Neuronal stem cell (in vitro differentiated cells): ENCODE results near the gene HTR7.
A peak's percentile ranks its signal among the peaks of the same experiment; 100 is the strongest.

ENCODE experiments used
- DNase-seq: peaks from one replicate; pipeline ENCODE4 v3.0.0-alpha.2; 2013; ENCODE audit warnings: low spot score
- H2AFZ ChIP-seq: one replicate; pipeline ENCODE4 v1.6.1; 2013; ENCODE audit warnings: mild to moderate bottlenecking, low read length, inconsistent platforms
- H2AK5ac ChIP-seq: 2 replicates; pipeline ENCODE4 v1.6.1; 2013; ENCODE audit warnings: low read depth, mild to moderate bottlenecking, inconsistent platforms, low read length, moderate library complexity, mixed read lengths
- H2BK120ac ChIP-seq: 2 replicates; pipeline ENCODE4 v1.6.1; 2013; ENCODE audit warnings: low read depth, mild to moderate bottlenecking, inconsistent platforms, low read length, moderate library complexity, mixed read lengths
- H2BK12ac ChIP-seq: one replicate; pipeline ENCODE4 v1.6.1; 2013; ENCODE audit warnings: low read length, inconsistent platforms
- H2BK15ac ChIP-seq: 2 replicates; pipeline ENCODE4 v1.6.1; 2013; ENCODE audit warnings: mild to moderate bottlenecking, low read length, inconsistent platforms, mixed read lengths
- H2BK5ac ChIP-seq: one replicate; pipeline ENCODE4 v1.6.1; 2013; ENCODE audit warnings: inconsistent platforms, mild to moderate bottlenecking, low read length, moderate library complexity
- H3K14ac ChIP-seq: one replicate; pipeline ENCODE4 v1.6.1; 2013; ENCODE audit warnings: low read length, inconsistent platforms
- H3K18ac ChIP-seq: 2 replicates; pipeline ENCODE4 v1.6.1; 2013; ENCODE audit warnings: low read length, inconsistent platforms
- H3K23ac ChIP-seq: 2 replicates; pipeline ENCODE4 v1.6.1; 2013; ENCODE audit warnings: low read depth, mild to moderate bottlenecking, mixed read lengths, low read length, inconsistent platforms; ENCODE audit not compliant: poor library complexity
- H3K27ac ChIP-seq: replicated peaks from 3 replicates; pipeline ENCODE4 v1.5.1; 2013; ENCODE audit warnings: low read length, inconsistent platforms
- H3K27me3 ChIP-seq, 3 experiments: 2 replicates each; pipeline ENCODE4 v1.6.1; 2013; ENCODE audit warnings: low read length in 3 of 3, mild to moderate bottlenecking in 2 of 3, inconsistent platforms in 1 of 3, low read depth in 1 of 3, mixed read lengths in 1 of 3, moderate library complexity in 1 of 3; ENCODE audit not compliant: control insufficient read depth in 3 of 3, insufficient read depth in 3 of 3
- H3K36me3 ChIP-seq, 2 donors: replicated peaks in 1 of 2; 2 replicates each; pipeline ENCODE4 v1.6.1; 2013; ENCODE audit warnings: low read length in 2 of 2; ENCODE audit not compliant: control insufficient read depth in 2 of 2, insufficient read depth in 2 of 2
- H3K4ac ChIP-seq: 2 replicates; pipeline ENCODE4 v1.6.1; 2013; ENCODE audit warnings: inconsistent platforms, mild to moderate bottlenecking, low read length, moderate library complexity
- H3K4me1 ChIP-seq, 2 donors: 1 replicate in 1 of 2; 2 replicates in 1 of 2; pipeline ENCODE4 v1.6.1; 2013; ENCODE audit warnings: low read length in 2 of 2, low read depth in 1 of 2; ENCODE audit not compliant: control insufficient read depth in 2 of 2, insufficient read depth in 1 of 2
- H3K4me2 ChIP-seq: one replicate; pipeline ENCODE4 v1.6.1; 2013; ENCODE audit warnings: mild to moderate bottlenecking, low read length, inconsistent platforms; ENCODE audit not compliant: insufficient read depth, poor library complexity, severe bottlenecking
- H3K4me3 ChIP-seq, 2 donors: 2 replicates each; pipeline ENCODE4 v1.5.1; 2013; ENCODE audit warnings: low read length in 2 of 2, mild to moderate bottlenecking in 2 of 2, inconsistent platforms in 1 of 2, moderate library complexity in 1 of 2
- H3K79me1 ChIP-seq: one replicate; pipeline ENCODE4 v1.6.1; 2013; ENCODE audit warnings: low read depth, mild to moderate bottlenecking, inconsistent platforms, low read length, moderate library complexity
- H3K9ac ChIP-seq: one replicate; pipeline ENCODE4 v1.6.1; 2013; ENCODE audit warnings: mild to moderate bottlenecking, low read depth, low read length, inconsistent platforms; ENCODE audit not compliant: poor library complexity
- H3K9me3 ChIP-seq, 2 donors: replicated peaks in 1 of 2; 2 replicates each; pipeline versions ENCODE3 to v1.6.1; 2013; ENCODE audit warnings: low read length in 2 of 2, mild to moderate bottlenecking in 2 of 2, inconsistent platforms in 1 of 2, low read depth in 1 of 2, mixed read lengths in 1 of 2, moderate library complexity in 1 of 2; ENCODE audit not compliant: control insufficient read depth in 2 of 2, insufficient read depth in 1 of 2
- H4K8ac ChIP-seq: one replicate; pipeline ENCODE4 v1.6.1; 2013; ENCODE audit warnings: low read depth, mild to moderate bottlenecking, inconsistent platforms, low read length, moderate library complexity
- H4K91ac ChIP-seq: one replicate; pipeline ENCODE4 v1.6.1; 2013; ENCODE audit warnings: low read length, low read depth, mild to moderate bottlenecking, inconsistent platforms; ENCODE audit not compliant: poor library complexity
- WGBS, 2 donors: extraction: QIAGEN DNeasy Blood & Tissue Kit; methylation state at CpG; one replicate each; pipeline ENCODE4 v1.1.7; 2013; ENCODE audit warnings: missing lambda C conversion rate in 2 of 2, mixed read lengths in 1 of 2; ENCODE audit not compliant: insufficient read length in 2 of 2, insufficient replicate concordance in 1 of 2; ENCODE audit errors: extremely low coverage in 2 of 2; 5-methylcytosine and 5-hydroxymethylcytosine counted together

HTR7 gene

GRCh38 chr10:90790422-90790821, 67.4 kb downstream of the HTR7 start:
- Histone ChIP-seq H3K9me3 (no peaks in the 10 kb centered on the region), H3K14ac (no peak overlapping the region), H2BK5ac (no peak overlapping the region), H3K4ac (no peak overlapping the region), H3K4me2 (no peak overlapping the region), H4K91ac (no peak overlapping the region), H2BK120ac (no peak overlapping the region), H2BK15ac (no peak overlapping the region), H3K4me3 (no peak overlapping the region), H2BK12ac (no peak overlapping the region), H3K9ac (no peak overlapping the region), H3K79me1 (no peaks in the 10 kb centered on the region), H3K4me1 (no peaks in the 10 kb centered on the region), H3K36me3 (no peaks in the 10 kb centered on the region), H2AFZ (no peak overlapping the region), H2AK5ac (no peak overlapping the region), H3K18ac (no peak overlapping the region), H3K27me3 (peaks cover 0 to 14% (median 0%) of the 10 kb centered on the region in 3 experiments), H3K23ac (no peak overlapping the region), H4K8ac (no peak overlapping the region), H3K27ac (no peak overlapping the region)
- no CpG with 5 or more reads among the region's 2 CpGs for WGBS, 2 donors
- no peak for DNase-seq

DNA sequence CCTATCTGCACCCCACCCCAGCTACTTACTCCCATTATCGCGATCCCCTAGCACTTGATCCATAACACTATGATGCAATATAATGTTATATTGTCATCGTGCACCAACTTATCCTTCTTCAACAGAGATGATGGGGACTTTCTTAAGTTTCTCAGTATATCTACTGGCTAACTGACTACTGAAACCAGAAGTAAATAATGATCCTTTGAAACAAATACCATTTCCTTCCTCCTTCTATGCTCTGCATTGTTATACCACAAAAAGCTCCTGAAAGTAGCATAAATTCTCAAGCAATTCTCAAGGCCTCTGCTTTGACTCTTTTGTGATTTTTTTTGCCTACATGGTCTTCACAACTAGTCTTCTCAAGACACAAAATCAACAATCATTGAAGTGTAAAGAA, 68.9 kb downstream of the HTR7 start:
- Histone ChIP-seq H3K14ac (no peak overlapping the region), H2AK5ac (no peak overlapping the region), H3K18ac (no peak overlapping the region), H3K9me3 (no peaks in the 10 kb centered on the region), H3K4me3 (no peak overlapping the region), H3K27ac (no peak overlapping the region), H3K9ac (no peak overlapping the region), H2BK15ac (no peak overlapping the region), H2BK12ac (no peak overlapping the region), H2BK5ac (no peak overlapping the region), H4K8ac (no peak overlapping the region), H3K36me3 (no peaks in the 10 kb centered on the region), H3K79me1 (no peaks in the 10 kb centered on the region), H2AFZ (no peak overlapping the region), H3K4me1 (no peaks in the 10 kb centered on the region), H3K23ac (no peak overlapping the region), H3K27me3 (peaks cover 0 to 20% (median 0%) of the 10 kb centered on the region in 3 experiments), H3K4ac (no peak overlapping the region), H4K91ac (no peak overlapping the region), H3K4me2 (no peak overlapping the region), H2BK120ac (no peak overlapping the region)
- WGBS, 2 donors, result no CpG with 5 or more reads among the region's 3 CpGs
- DNase-seq, result no peak

GRCh38 chr10:90788199-90788491, 69.7 kb downstream of the HTR7 start:
- peaks cover 0 to 20% (median 0%) of the 10 kb centered on the region in 3 experiments for H3K27me3 ChIP-seq
- DNase-seq, result no peak
- no peak overlapping the region for H2BK5ac ChIP-seq
- no peak overlapping the region for H3K9ac ChIP-seq
- no peak overlapping the region for H2AFZ ChIP-seq
- no peak overlapping the region for H3K23ac ChIP-seq
- no peak overlapping the region for H2AK5ac ChIP-seq
- H4K8ac ChIP-seq, result no peak overlapping the region
- no CpG with 5 or more reads among the region's 3 CpGs for WGBS, 2 donors
- no peak overlapping the region for H3K27ac ChIP-seq
- H2BK12ac ChIP-seq, result no peak overlapping the region
- H3K4me1 ChIP-seq, result no peaks in the 10 kb centered on the region
- H3K4me3 ChIP-seq, result no peak overlapping the region
- H2BK15ac ChIP-seq, result no peak overlapping the region
- no peak overlapping the region for H3K14ac ChIP-seq
- no peak overlapping the region for H3K4ac ChIP-seq
- H3K18ac ChIP-seq, result no peak overlapping the region
- H2BK120ac ChIP-seq, result no peak overlapping the region
- no peak overlapping the region for H3K4me2 ChIP-seq
- H3K9me3 ChIP-seq, result no peaks in the 10 kb centered on the region
- no peaks in the 10 kb centered on the region for H3K79me1 ChIP-seq
- H3K36me3 ChIP-seq, result no peaks in the 10 kb centered on the region
- H4K91ac ChIP-seq, result no peak overlapping the region

- no peak overlapping the region for H3K4me2 ChIP-seq
- H3K4ac ChIP-seq, result no peak overlapping the region
- H3K36me3 ChIP-seq, result no peaks in the 10 kb centered on the region
- H2BK15ac ChIP-seq, result no peak overlapping the region
- H4K91ac ChIP-seq, result no peak overlapping the region
- no peaks in the 10 kb centered on the region for H3K4me1 ChIP-seq
- H2AK5ac ChIP-seq, result no peak overlapping the region
- H2AFZ ChIP-seq, result no peak overlapping the region
- H3K14ac ChIP-seq, result no peak overlapping the region
- peaks cover 0 to 20% (median 0%) of the 10 kb centered on the region in 3 experiments for H3K27me3 ChIP-seq
- no peak overlapping the region for H3K9ac ChIP-seq
- no peak overlapping the region for H2BK12ac ChIP-seq
- H2BK5ac ChIP-seq, result no peak overlapping the region
- H3K9me3 ChIP-seq, result no peaks in the 10 kb centered on the region
- WGBS, 2 donors, result no CpG with 5 or more reads among the region's 9 CpGs
- H2BK120ac ChIP-seq, result no peak overlapping the region
- no peak overlapping the region for H3K18ac ChIP-seq
- H3K23ac ChIP-seq, result no peak overlapping the region
- no peak overlapping the region for H3K4me3 ChIP-seq
- peak; percentile 12 for DNase-seq
- no peak overlapping the region for H3K27ac ChIP-seq
- H4K8ac ChIP-seq, result no peak overlapping the region
- no peaks in the 10 kb centered on the region for H3K79me1 ChIP-seq
These were observed 70.2 kb downstream of the HTR7 start for GRCh38 chr10:90787393-90788198.
